ENCODE measurements around the gene LY6G6D.

Gene LY6G6D

DNA sequence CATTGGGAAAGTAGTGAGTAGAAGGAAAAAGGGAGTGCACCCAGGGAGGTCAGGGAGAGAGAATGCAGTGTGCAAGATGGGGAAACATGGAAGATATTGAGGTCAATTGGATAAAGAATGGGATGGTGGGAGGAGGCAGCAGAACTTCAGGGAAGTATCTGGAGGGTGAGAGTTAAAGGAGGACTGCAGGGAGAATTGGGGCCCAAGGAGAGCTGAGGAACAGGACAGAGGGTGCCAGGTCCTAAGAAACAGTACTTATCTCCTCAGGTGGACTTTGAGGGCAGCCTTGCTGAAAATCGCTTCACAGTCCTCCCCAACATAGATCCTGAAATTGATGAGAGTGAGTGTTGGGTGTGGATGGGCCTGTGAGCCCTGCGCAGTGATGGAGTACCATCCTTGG, 43.1 kb downstream of the LY6G6D start:
- Histone ChIP-seq H3K27ac (ENCODE audit: low read depth, low read length) (no peak overlapping the region), H3K4me1 (ENCODE audit: insufficient read depth, low read length) (peaks cover 2% of the 10 kb centered on the region; the same call in 1 of the 2 replicates), H3K4me3 (ENCODE audit: low read length) (no peak overlapping the region), H3K27me3 (ENCODE audit: insufficient read depth, low read length) (no peaks in the 10 kb centered on the region), H3K9ac (ENCODE audit: low read depth, low read length) (no peak overlapping the region), H3K36me3 (ENCODE audit: insufficient read depth, low read length) (peaks cover 36% of the 10 kb centered on the region; the same call in 1 of the 2 replicates), H3K9me3 (ENCODE audit: insufficient read depth, low read depth, low read length) (no peaks in the 10 kb centered on the region)
- WGBS: 95% methylated on average over 2 of the region's 2 CpGs

DNA sequence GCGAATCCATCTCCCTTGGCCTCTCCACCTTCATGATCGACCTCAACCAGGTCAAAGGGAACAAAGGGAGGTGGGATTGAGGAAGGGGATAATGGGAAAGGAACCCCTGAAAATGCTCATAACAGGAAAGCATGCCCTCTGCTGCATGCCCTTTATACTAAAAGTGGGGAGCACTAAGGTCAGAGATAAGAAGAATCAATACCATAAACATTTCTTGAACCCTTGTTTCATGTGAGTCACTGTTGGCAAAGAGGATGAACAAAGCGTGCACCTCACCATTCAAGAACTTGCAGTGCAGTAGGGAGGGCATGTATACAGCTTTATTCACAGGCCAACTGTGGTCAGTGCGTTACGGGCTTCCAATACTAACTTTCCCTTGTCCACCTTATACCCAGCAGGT, 45.6 kb downstream of the LY6G6D start:
- WGBS: 97% methylated on average over 5 of the region's 5 CpGs
- no peaks in the 10 kb centered on the region for H3K27me3 ChIP-seq (ENCODE audit: insufficient read depth, low read length)
- H3K9me3 ChIP-seq (ENCODE audit: insufficient read depth, low read depth, low read length): no peaks in the 10 kb centered on the region
- H3K27ac ChIP-seq (ENCODE audit: low read depth, low read length): no peak overlapping the region
- H3K4me1 ChIP-seq (ENCODE audit: insufficient read depth, low read length): peaks cover 4% of the 10 kb centered on the region; the same call in 1 of the 2 replicates
- no peak overlapping the region for H3K9ac ChIP-seq (ENCODE audit: low read depth, low read length)
- peaks cover 36% of the 10 kb centered on the region; the same call in 1 of the 2 replicates for H3K36me3 ChIP-seq (ENCODE audit: insufficient read depth, low read length)
- H3K4me3 ChIP-seq (ENCODE audit: low read length): no peak overlapping the region

GRCh38 chr6:31761343-31761742, 46.2 kb downstream of the LY6G6D start:
- 96% methylated on average over 8 of the region's 8 CpGs for WGBS
- no peak overlapping the region for H3K4me3 ChIP-seq (ENCODE audit: low read length)

DNA sequence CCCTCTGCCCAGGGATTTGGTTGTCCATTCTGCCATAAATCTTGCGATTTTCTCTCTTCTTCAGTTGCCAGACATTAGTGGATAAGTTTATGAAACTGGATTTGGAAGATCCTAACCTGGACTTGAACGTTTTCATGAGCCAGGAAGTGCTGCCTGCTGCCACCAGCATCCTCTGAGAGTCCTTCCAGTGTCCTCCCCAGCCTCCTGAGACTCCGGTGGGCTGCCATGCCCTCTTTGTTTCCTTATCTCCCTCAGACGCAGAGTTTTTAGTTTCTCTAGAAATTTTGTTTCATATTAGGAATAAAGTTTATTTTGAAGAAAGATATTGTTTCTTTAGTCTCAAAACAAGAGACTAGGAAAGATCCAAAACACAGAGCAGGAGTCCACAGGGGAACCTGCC, 47.2 kb downstream of the LY6G6D start, which contains the start of gene SAPCD1:
Gene SAPCD1, plus strand, starts transcription at position 301 of the 400 bp plus-strand sequence. CDS start 399 bp downstream, outside the sequence.
- no peak within 1 kb of the TSS for H3K4me3 ChIP-seq (ENCODE audit: low read length)
- 85% methylated on average over 3 of the region's 4 CpGs for WGBS
- no peaks in the 10 kb centered on the region for H3K9me3 ChIP-seq (ENCODE audit: insufficient read depth, low read depth, low read length)
- peaks cover 36% of the 10 kb centered on the region; the same call in 1 of the 2 replicates for H3K36me3 ChIP-seq (ENCODE audit: insufficient read depth, low read length)
- peak within 1 kb of the TSS; percentile 51; the same call in 1 of the 2 replicates for H3K27ac ChIP-seq (ENCODE audit: low read depth, low read length)
- peaks cover 8% of the 10 kb centered on the region; the same call in 1 of the 2 replicates for H3K4me1 ChIP-seq (ENCODE audit: insufficient read depth, low read length)
- 0 out of 2 replicates have a peak within 1 kb of the TSS, but pooled peaks have one; percentile 1 for H3K9ac ChIP-seq (ENCODE audit: low read depth, low read length)
- no peaks in the 10 kb centered on the region for H3K27me3 ChIP-seq (ENCODE audit: insufficient read depth, low read length)

More at GRCh38 chr6:31761343-31761742, 46.2 kb downstream of the LY6G6D start:
- no peaks in the 10 kb centered on the region for H3K9me3 ChIP-seq (ENCODE audit: insufficient read depth, low read depth, low read length)
- H3K27ac ChIP-seq (ENCODE audit: low read depth, low read length): no peak overlapping the region
- H3K27me3 ChIP-seq (ENCODE audit: insufficient read depth, low read length): no peaks in the 10 kb centered on the region
- H3K36me3 ChIP-seq (ENCODE audit: insufficient read depth, low read length): peaks cover 36% of the 10 kb centered on the region; the same call in 1 of the 2 replicates
- H3K4me1 ChIP-seq (ENCODE audit: insufficient read depth, low read length): peaks cover 4% of the 10 kb centered on the region; the same call in 1 of the 2 replicates
- no peak overlapping the region for H3K9ac ChIP-seq (ENCODE audit: low read depth, low read length)

DNA sequence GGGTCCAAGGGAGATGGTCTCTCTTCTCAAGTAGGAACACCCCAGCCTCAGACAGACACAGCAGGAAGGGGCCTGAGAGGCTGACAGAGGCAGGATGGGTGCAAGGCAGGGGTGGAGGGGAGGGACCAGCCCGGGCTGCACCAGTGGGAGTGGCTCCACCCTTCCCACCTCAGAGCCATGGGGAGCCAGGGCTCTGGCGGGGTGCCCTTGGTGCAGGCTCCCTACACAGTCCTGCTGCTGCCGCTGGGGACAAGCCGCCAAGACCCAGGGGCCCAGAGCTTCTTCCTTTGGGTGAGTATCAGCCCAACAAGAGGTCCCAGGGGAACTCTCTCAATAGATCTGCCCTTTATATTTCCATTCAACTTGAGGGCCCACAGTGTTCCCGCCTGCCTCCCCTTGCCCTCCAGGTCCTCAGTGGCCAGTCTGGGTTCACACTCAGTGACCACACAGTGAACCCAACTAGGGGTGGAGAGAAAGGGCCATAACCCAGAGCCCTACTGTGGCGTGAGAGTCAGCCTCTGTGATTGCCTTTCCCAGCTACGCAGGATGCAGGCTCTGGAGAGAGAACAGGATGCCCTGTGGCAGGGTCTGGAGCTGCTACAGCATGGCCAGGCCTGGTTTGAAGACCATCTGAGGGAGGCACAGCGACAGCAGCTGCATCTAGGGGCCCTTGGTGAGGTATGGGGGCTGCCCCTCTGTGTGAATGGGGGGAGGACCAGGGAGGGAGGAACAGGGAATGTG, 47.9 kb downstream of the LY6G6D start:
- WGBS: 83% methylated on average over 8 of the region's 8 CpGs
- peak overlapping the region; percentile 51; the same call in 1 of the 2 replicates for H3K27ac ChIP-seq (ENCODE audit: low read depth, low read length)

GRCh38 chr6:31763619-31763940, 48.4 kb downstream of the LY6G6D start:
- Histone ChIP-seq H3K4me1 (ENCODE audit: insufficient read depth, low read length) (peaks cover 8% of the 10 kb centered on the region; the same call in 1 of the 2 replicates), H3K9me3 (ENCODE audit: insufficient read depth, low read depth, low read length) (no peaks in the 10 kb centered on the region), H3K27ac (ENCODE audit: low read depth, low read length) (no peak overlapping the region), H3K36me3 (ENCODE audit: insufficient read depth, low read length) (peaks cover 33% of the 10 kb centered on the region; the same call in 1 of the 2 replicates), H3K9ac (ENCODE audit: low read depth, low read length) (0 out of 2 replicates have a peak overlapping the region, but pooled peaks have one; percentile 1), H3K27me3 (ENCODE audit: insufficient read depth, low read length) (no peaks in the 10 kb centered on the region), H3K4me3 (ENCODE audit: low read length) (no peak overlapping the region)
- WGBS: 38% methylated on average over 1 of the region's 1 CpG

More for the DNA sequence above, 47.9 kb downstream of the LY6G6D start:
- Histone ChIP-seq H3K4me3 (ENCODE audit: low read length) (no peak overlapping the region), H3K9ac (ENCODE audit: low read depth, low read length) (0 out of 2 replicates have a peak overlapping the region, but pooled peaks have one; percentile 1), H3K36me3 (ENCODE audit: insufficient read depth, low read length) (peaks cover 34% of the 10 kb centered on the region; the same call in 1 of the 2 replicates), H3K4me1 (ENCODE audit: insufficient read depth, low read length) (peaks cover 8% of the 10 kb centered on the region; the same call in 1 of the 2 replicates), H3K27me3 (ENCODE audit: insufficient read depth, low read length) (no peaks in the 10 kb centered on the region), H3K9me3 (ENCODE audit: insufficient read depth, low read depth, low read length) (no peaks in the 10 kb centered on the region)

DNA sequence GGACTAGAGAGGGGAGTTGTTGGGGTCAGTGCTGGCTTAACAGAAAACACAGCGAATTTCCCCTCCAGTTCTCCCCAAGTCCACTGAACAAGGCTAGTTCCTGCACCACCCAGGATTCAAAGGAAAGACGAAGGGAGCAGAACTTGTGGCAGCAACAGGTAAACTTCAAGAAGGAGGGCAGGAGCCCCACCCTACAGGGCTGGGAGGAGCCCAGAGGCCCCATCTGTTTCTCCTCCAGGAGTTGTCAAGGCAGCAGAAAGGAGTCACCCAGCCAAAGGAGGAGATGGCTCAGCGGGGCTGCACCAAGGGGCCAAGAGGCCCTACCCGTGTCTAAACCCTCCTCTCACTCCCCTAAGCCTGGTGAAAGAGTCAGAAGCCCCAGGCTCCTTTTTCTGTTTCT, 49.0 kb downstream of the LY6G6D start:
- WGBS: 84% methylated on average over 4 of the region's 4 CpGs
- Histone ChIP-seq H3K9ac (ENCODE audit: low read depth, low read length) (no peak overlapping the region), H3K36me3 (ENCODE audit: insufficient read depth, low read length) (peaks cover 31% of the 10 kb centered on the region; the same call in 1 of the 2 replicates), H3K27ac (ENCODE audit: low read depth, low read length) (no peak overlapping the region), H3K4me1 (ENCODE audit: insufficient read depth, low read length) (peaks cover 8% of the 10 kb centered on the region; the same call in 1 of the 2 replicates), H3K27me3 (ENCODE audit: insufficient read depth, low read length) (no peaks in the 10 kb centered on the region), H3K4me3 (ENCODE audit: low read length) (no peak overlapping the region), H3K9me3 (ENCODE audit: insufficient read depth, low read depth, low read length) (no peaks in the 10 kb centered on the region)

GRCh38 chr6:31765559-31765909, 50.4 kb downstream of the LY6G6D start:
- no peaks in the 10 kb centered on the region for H3K9me3 ChIP-seq (ENCODE audit: insufficient read depth, low read depth, low read length)
- 0 out of 2 replicates have a peak overlapping the region, but pooled peaks have one; percentile 13 for H3K9ac ChIP-seq (ENCODE audit: low read depth, low read length)
- peaks cover 8% of the 10 kb centered on the region; the same call in 1 of the 2 replicates for H3K4me1 ChIP-seq (ENCODE audit: insufficient read depth, low read length)
- no peaks in the 10 kb centered on the region for H3K27me3 ChIP-seq (ENCODE audit: insufficient read depth, low read length)
- 95% methylated on average over 9 of the region's 9 CpGs for WGBS
- peaks cover 18% of the 10 kb centered on the region; the same call in 1 of the 2 replicates for H3K36me3 ChIP-seq (ENCODE audit: insufficient read depth, low read length)
- no peak overlapping the region for H3K27ac ChIP-seq (ENCODE audit: low read depth, low read length)
- H3K4me3 ChIP-seq (ENCODE audit: low read length): no peak overlapping the region

GRCh38 chr6:31765910-31766794, 51.0 kb downstream of the LY6G6D start:
- Histone ChIP-seq H3K4me3 (ENCODE audit: low read length) (peak overlapping the region; percentile 49), H3K4me1 (ENCODE audit: insufficient read depth, low read length) (peaks cover 8% of the 10 kb centered on the region; the same call in 1 of the 2 replicates), H3K9me3 (ENCODE audit: insufficient read depth, low read depth, low read length) (no peaks in the 10 kb centered on the region), H3K27me3 (ENCODE audit: insufficient read depth, low read length) (no peaks in the 10 kb centered on the region), H3K27ac (ENCODE audit: low read depth, low read length) (no peak overlapping the region), H3K9ac (ENCODE audit: low read depth, low read length) (0 out of 2 replicates have a peak overlapping the region, but pooled peaks have one; percentile 34), H3K36me3 (ENCODE audit: insufficient read depth, low read length) (peaks cover 13% of the 10 kb centered on the region; the same call in 1 of the 2 replicates)
- WGBS: 44% methylated on average over 42 of the region's 42 CpGs

- no peak overlapping the region for H3K4me3 ChIP-seq (ENCODE audit: low read length)
- 86% methylated on average over 6 of the region's 6 CpGs for WGBS
- no peaks in the 10 kb centered on the region for H3K27me3 ChIP-seq (ENCODE audit: insufficient read depth, low read length)
- H3K9me3 ChIP-seq (ENCODE audit: insufficient read depth, low read depth, low read length): no peaks in the 10 kb centered on the region
- no peak overlapping the region for H3K9ac ChIP-seq (ENCODE audit: low read depth, low read length)
- peaks cover 6% of the 10 kb centered on the region; the same call in 1 of the 2 replicates for H3K36me3 ChIP-seq (ENCODE audit: insufficient read depth, low read length)
- H3K27ac ChIP-seq (ENCODE audit: low read depth, low read length): no peak overlapping the region
- H3K4me1 ChIP-seq (ENCODE audit: insufficient read depth, low read length): peaks cover 8% of the 10 kb centered on the region; the same call in 1 of the 2 replicates
Observed at GRCh38 chr6:31767096-31767645, 52.0 kb downstream of the LY6G6D start.
